Panc1 (cell line): ENCODE data around the gene HDAC1.

ENCODE experiments used
- POLR2AphosphoS5 ChIP-seq: IDR thresholded peaks from 2 replicates; pipeline ENCODE4 v1.6.1; 2012; ENCODE audit warnings: mild to moderate bottlenecking, low read depth, low read length, moderate library complexity
- TF ChIP-seq, protein P1 (sequence below): fragments of 450-650 bp; IDR thresholded peaks from 2 replicates; pipeline ENCODE4 v1.5.1; 2017; ENCODE audit warnings: mild to moderate bottlenecking

GRCh38 chr1:32352831-32353383 lies 61.0 kb downstream of the HDAC1 start:
- no peak for TF ChIP-seq POLR2AphosphoS5
- TF ChIP-seq, protein P1, sequence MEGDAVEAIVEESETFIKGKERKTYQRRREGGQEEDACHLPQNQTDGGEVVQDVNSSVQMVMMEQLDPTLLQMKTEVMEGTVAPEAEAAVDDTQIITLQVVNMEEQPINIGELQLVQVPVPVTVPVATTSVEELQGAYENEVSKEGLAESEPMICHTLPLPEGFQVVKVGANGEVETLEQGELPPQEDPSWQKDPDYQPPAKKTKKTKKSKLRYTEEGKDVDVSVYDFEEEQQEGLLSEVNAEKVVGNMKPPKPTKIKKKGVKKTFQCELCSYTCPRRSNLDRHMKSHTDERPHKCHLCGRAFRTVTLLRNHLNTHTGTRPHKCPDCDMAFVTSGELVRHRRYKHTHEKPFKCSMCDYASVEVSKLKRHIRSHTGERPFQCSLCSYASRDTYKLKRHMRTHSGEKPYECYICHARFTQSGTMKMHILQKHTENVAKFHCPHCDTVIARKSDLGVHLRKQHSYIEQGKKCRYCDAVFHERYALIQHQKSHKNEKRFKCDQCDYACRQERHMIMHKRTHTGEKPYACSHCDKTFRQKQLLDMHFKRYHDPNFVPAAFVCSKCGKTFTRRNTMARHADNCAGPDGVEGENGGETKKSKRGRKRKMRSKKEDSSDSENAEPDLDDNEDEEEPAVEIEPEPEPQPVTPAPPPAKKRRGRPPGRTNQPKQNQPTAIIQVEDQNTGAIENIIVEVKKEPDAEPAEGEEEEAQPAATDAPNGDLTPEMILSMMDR: no peak
